Lower leg skin (tissue), 3 donors: ENCODE results near the gene HS6ST3.

ENCODE experiments used
- POLR2A ChIP-seq, 2 donors: fragments of 450-650 bp; IDR thresholded peaks; one replicate each; pipeline ENCODE4 v1.6.1; 2016 to 2017; ENCODE audit warnings: antibody characterized with exemption in 2 of 2, mild to moderate bottlenecking in 1 of 2, moderate library complexity in 1 of 2
- TF ChIP-seq, protein P1 (sequence below), 3 donors: fragments of 450-650 bp; IDR thresholded peaks; one replicate each; pipeline ENCODE4 v1.5.1; 2016; ENCODE audit warnings: antibody characterized with exemption in 3 of 3, mild to moderate bottlenecking in 3 of 3, moderate library complexity in 2 of 3

DNA sequence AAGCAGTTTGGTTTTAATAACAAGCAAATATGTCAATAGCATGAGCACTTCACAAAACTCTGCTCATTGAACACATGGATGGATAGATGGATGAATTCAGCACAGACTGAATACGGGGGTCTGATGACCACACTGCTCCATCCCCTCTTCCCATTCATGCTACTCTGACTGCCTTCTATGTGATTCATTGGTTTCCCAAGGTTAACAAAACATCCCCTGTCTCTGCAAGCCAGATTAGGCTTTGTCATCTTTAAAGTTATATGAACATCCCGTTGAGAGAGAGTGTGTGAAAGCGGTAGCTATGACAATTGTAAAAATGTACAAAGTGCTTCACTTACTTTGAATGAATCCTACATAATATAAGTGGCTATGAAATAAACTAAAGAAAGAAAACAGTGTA, 651.9 kb downstream of the HS6ST3 start:
- TF ChIP-seq, protein P1, sequence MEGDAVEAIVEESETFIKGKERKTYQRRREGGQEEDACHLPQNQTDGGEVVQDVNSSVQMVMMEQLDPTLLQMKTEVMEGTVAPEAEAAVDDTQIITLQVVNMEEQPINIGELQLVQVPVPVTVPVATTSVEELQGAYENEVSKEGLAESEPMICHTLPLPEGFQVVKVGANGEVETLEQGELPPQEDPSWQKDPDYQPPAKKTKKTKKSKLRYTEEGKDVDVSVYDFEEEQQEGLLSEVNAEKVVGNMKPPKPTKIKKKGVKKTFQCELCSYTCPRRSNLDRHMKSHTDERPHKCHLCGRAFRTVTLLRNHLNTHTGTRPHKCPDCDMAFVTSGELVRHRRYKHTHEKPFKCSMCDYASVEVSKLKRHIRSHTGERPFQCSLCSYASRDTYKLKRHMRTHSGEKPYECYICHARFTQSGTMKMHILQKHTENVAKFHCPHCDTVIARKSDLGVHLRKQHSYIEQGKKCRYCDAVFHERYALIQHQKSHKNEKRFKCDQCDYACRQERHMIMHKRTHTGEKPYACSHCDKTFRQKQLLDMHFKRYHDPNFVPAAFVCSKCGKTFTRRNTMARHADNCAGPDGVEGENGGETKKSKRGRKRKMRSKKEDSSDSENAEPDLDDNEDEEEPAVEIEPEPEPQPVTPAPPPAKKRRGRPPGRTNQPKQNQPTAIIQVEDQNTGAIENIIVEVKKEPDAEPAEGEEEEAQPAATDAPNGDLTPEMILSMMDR (IDR thresholded peaks at IDR 0.05) = no peak
- TF ChIP-seq POLR2A (IDR thresholded peaks at IDR 0.05) = no peak
